Ramos (cell line): ENCODE measurements around the gene SPNS3.

Experiments
- in situ Hi-C: fragments of 300-500 bp; cut with MboI; formaldehyde crosslinking; loops from one replicate; pipeline ENCODE4 v1.14.3; 2022; ENCODE audit warnings: low sequenced_read_pairs; ENCODE audit not compliant: unreplicated experiment

Gene SPNS3

DNA sequence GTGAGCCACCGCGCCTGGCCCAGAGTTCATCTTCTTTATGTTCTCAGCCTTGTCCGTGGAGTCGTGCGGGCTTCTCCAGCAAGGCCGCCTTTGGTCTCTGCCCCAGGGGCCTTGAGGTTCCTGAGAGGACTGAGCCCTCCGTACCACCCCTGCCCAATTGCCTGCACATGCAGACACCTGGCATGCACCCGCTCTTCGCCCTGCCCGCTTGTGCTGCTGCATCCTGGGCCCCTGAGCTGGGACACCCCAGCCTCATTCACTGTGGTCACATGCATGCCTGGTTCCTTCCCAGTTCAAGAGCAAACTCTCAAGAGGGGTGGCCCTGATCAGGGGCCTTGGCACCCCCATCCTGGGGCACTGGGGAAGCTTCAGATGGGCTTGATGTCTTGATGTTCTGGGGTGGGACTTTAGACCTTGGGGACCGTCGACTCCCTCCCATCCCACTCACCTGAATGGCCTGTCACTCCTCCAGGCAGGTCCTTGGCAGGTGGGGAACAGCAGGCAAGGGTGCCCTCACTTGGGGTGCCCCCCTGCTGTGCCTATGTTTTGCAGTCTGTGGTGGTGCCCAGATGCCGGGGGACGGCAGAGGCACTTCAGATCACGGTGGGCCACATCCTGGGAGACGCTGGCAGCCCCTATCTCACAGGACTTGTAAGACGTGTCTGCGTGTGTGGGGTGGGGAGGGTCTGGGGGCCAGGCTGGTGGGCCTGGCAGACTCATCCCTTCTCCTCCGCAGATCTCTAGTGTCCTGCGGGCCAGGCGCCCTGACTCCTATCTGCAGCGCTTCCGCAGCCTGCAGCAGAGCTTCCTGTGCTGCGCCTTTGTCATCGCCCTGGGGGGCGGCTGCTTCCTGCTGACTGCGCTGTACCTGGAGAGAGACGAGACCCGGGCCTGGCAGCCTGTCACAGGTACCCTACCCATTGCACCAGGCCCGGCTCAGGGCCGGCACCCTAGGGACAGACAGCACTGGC is 52.2 kb downstream of the SPNS3 start:
- in situ Hi-C loops = no loop called here

DNA sequence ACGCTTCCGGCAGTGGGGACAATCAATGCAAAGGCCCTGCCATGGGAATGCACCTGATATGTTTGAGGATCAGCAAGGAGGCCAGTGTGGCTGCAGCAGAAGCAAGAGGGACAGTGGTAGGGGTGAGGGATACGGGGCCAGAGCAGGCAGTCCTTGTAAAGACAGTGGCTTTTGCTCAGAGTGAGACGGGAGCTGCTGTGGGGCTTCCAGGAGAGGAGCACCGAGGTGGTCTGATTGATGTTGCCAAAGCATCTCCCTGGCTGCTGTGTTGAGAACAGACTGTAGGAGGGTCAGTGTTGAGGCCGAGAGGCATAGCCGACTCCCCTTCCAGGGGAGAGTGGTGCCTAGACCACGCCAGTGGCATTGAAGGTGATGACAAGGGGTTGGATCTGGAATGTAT is 53.6 kb downstream of the SPNS3 start:
- in situ Hi-C loops = no loop called here

DNA sequence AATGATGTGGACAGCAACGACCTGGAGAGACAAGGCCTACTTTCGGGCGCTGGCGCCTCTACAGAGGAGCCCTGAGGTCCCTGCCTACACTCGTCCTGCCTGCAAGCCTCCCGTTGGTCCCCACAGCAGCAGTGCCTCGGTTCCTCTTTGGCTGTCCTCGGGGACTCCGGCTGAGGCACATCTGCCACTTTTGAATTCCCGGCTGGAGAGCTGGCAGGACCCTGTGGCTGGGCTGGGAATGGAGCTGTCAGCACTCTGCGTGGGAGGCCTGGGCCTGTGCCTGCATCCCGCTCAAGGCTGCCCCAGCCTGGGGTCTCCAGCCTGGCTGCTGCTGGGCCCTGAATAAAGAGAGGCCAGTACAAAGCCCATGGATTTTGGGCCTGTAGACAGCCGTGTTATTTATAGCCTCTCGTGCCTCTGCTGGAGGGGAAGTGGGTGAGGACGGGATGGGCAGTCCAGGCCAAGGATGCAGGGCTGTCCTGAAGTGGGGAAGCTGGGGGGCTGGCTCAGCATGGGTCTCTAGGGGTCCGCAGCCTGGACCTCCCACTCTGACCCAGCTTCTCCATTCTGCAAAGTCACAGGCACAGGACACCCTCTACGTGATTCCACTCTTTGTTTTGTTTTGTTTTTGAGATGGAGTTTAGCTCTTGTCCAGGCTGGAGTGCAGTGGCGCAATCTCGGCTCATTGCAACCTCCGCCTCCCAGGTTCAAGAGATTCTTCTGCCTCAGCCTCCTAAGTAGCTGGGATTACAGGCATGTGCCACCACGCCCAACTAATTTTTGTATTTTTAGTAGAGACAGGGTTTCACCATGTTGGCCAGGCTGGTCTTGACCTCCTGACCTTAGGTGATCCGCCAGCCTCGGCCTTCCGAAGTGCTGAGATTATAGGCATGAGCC is 54.3 kb downstream of the SPNS3 start:
- in situ Hi-C loops = no loop called here

DNA sequence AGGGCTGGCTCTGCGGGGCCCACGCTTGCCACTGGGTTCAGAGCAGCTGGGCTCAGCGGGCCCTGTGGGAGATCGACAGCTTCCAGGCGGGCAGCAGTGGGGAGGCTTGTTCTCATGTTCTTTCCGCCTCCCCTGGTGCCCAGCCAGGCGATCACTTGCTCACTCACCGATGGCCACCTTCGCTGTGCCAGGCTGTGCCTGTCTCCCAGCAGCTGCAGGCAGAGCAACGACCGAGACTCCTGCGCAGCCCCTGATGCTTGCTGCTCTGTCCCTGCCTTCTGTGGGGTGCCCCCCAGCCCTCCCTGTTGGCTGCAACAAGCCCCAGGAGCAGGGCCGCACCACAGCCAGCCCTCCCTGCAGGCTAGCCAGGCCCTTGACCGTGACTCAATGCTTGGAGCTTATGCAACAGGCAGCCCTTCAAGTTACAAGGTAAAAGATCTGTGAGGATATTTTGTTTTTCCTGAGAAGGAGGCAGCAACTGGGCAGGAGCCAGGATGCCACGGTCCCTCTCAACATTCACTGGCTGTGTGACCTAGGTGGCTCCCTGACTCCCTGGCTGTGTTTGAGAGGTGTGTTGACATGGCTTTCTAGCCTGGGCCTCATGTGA is 55.4 kb downstream of the SPNS3 start:
- in situ Hi-C loops = no loop called here

DNA sequence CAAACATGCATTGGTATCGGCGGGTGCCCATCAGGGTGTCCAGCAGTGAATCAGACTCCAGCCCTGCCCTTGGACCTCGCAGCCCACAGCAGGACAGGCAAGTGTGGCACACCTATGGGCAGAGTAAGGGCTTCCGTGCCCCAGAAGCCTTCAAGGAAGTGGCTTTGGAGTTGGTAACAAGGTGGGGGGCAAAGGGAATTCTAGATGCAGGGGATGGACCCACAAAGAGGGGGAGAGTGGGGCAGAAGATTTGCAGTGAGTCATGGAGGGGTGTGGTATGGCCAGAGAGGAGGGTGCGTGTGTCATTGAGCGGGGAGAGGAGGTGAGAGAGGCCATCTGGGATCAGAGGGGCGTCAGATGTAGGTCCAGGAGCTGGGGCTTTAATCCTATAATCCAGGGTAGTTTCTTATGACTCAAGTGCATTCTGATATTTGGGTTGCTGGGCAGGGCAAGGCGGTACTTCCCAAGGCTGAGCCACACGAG is 56.4 kb downstream of the SPNS3 start:
- in situ Hi-C loops = no loop called here

DNA sequence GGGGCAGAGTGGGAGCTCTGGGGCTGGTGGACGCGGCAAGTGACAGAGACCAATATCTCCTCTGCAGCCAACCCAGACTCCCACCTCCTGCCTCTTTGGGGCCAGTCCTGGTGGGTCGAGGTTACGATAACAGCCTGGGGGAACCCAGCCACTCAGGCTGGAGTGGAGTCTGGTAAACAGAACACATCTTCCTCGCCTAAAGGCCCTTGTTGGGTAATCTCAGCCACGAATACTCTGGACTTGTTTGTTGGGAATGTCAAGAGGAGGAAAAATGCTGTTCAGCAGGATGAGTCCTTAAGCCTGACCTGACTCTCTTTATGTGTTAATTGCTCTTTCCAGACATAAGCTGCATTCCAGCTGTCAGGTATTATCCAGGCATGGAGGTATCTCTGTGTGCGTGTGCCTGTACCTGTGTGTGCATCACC is 56.9 kb downstream of the SPNS3 start:
- in situ Hi-C loops = no loop called here

DNA sequence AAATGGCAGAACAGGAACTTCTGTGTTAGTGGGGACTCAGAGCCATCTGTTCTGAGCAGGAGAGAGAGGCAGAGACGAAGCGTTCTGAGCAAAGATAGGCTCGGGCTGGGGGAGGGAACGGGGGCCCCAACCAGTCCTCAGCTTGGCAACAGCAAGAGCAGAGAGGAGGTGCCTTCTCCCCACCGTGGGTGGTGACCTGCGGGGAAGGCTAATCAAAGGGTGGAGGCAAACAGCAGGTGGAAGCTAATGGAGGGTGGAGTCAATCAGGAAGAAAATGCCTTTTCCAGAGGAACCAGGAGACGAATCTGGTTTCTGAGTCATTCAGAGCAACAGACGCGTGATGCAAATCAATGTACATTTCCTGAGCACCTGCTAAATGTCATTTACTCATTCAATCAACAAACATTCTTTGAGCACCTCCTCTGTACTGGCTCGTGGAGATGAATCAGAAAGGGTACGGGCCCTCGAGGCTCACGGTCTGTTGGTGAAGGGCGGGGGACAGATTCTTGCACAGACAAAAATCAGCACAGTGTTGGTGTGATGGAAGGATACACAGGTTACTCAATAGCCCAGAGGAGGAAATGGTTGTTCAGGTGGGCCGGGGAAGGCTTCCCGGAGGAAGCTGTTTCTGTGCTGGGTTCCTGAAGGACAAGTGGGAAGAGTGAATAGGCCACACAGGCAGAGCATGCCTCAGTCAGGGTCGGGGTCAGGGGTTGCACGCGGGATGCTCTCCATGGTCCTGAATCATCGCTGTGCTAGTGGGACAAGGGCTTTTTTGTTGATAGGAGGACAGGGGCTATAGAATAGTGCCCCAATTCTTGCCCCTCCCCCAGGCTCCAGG is 59.2 kb downstream of the SPNS3 start:
- in situ Hi-C loops = no loop called here

DNA sequence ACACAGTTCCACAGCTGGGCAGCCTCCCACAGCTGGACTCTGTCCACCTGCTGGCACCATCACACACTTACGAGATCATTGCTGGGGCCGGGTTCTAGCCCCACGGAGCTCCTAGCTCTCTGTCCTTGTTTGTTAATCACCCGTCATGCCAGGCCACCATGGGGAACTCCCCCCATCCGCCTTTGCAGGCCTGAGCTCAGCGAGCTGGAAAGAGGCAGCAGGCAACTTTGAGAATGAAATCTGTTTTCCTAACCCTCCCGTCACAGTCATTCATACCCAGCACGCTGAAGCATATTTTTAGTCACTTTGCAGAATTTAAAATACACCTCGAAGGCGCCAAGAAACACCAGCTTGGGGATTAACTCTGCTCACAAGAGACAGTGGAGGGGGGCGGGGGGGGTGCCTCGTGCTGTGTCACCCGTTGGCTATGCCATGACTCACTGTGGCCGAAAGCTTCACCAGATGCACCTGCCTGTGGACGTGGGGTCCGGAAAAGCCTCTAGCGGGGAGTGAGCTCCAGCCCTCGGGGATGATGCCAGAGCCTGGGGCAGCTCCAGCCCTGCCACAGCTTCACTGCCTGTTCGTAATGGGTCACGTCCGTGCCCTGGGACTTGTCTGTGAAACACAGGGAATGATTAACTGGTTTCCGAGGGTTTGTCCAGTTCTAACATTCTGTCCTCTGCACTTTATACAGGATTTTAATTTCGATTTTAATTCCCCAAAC is 63.5 kb downstream of the SPNS3 start:
- in situ Hi-C loops = no loop called here

DNA sequence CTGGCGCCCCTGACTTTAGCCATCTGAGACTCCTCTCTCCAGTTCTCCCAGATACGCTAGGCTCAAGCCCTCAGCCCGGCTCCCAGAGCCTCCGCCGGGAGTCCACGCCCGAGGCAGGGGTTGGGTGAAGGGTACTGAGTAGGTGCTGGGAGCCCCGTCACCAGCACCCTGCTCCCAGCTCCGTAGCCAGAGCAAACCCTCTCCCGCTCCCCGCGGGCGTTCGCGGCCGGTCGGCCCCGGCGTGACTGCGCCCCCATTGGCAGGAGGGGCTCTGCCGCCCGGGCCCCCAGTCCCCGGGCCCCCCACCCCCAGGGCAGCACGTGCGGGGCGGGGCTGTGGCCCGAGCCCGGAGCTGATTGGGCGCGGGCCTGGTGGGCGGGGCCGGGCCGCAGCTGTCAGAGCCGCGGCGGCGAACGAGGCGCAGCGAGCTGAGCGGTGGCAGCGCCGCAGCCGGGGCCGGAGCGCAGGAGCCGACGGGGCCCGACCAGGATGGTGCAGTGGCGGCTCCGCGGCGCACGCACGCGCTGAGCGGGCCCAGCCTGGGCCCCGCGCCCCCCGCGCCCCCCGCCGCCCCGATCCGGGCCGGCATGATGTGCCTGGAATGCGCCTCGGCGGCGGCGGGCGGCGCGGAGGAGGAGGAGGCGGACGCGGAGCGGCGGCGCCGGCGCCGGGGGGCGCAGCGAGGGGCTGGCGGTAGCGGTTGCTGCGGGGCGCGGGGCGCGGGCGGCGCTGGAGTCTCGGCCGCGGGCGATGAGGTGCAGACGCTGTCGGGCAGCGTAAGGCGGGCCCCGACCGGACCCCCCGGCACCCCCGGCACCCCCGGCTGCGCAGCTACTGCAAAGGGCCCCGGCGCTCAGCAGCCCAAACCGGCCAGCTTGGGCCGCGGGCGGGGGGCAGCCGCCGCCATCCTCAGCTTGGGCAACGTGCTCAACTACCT is 65.0 kb downstream of the SPNS3 start, which contains the start of gene SPNS2:
SPNS2 (plus strand) TSS at position 421 of the 937 bp plus-strand sequence; CDS start at position 588, 167 bp downstream.
- in situ Hi-C loops = no loop called here

DNA sequence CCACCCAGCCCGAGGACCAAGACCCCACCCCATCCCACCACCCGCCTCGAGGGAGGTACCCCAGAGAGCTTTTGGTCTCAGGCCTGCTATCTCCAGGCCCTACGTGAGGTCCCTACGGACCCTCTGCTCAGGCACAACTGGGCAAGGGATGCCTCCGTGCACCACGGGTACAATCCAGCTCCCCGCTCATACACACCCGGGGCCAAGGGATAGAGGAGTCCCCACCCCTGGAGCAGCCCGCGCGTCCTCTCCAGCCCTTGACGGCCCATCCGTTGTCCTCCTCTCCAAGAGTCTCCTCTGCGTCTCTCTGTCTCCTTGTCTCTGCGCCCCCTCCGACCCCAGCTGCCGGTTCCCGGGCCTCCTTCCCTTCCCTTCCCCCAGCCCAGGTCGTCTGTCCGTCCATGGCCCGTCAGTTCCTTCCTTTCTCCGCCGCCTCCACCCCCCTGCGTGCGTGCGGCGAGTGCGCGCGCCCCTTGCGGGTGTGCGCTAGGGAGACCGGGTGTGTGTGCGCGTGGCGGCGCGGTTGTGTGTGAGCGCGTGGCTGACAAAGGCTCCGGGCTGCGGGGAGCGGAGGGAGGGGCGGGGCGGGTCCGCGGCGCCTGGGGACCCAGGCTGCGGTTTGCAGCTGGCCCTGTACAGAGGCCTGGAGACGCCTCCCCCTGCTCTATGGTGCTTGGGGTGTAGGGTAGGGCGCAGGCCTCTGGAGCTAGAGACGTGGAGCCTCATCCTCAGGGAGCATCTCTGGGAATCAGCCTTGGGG is 65.9 kb downstream of the SPNS3 start:
- in situ Hi-C loops = no loop called here

DNA sequence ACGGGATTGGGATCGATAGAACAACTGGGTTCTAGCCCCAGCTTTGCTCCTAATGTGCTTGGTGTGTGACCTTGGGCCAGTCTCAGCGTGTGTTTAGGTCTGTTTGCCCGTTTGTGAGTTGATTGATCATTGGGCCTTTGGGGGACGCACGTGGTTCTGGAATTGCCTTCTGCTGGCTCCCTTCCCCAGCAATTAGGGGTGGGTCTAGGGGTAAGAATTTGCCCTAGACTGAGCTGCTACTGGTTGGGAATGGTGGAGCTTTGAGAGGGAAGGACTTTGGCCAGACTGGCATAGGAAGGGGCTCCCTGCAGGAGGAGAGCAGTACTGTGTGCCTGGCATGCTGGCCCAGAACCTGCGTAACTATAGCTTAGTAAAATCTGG is 66.4 kb downstream of the SPNS3 start:
- in situ Hi-C loops = no loop called here

DNA sequence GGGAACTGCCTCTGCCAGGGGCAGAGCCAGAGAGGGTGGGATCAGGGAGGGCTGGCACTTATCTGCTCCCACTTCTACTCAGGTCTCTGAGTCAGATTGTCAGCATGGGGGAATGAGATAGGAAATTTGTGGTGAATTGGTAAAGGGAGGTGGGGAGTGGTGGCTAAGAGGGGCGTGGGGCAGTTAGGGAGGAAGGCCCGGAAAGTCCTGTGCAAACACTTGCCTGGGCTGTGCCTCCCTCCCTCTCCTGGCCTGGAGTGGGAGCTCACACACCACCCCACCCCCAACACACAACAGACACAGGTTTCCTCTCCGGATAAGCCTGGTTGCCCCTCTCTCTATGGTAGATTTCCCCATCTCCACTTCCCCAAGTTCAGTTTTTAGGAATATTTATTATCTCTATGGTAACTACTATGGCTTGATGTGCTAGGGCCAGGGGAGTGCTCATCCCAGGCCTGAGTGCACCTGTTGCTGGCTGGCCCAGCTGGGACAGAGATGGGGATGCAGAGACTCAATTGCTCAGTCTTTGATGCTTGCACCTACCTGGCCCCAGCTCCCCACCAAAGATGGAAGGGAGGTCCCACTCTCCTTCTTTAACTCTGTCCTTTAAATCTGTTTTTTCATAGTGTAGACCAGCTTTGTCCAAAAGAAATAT is 67.7 kb downstream of the SPNS3 start:
- in situ Hi-C loops = no loop called here

DNA sequence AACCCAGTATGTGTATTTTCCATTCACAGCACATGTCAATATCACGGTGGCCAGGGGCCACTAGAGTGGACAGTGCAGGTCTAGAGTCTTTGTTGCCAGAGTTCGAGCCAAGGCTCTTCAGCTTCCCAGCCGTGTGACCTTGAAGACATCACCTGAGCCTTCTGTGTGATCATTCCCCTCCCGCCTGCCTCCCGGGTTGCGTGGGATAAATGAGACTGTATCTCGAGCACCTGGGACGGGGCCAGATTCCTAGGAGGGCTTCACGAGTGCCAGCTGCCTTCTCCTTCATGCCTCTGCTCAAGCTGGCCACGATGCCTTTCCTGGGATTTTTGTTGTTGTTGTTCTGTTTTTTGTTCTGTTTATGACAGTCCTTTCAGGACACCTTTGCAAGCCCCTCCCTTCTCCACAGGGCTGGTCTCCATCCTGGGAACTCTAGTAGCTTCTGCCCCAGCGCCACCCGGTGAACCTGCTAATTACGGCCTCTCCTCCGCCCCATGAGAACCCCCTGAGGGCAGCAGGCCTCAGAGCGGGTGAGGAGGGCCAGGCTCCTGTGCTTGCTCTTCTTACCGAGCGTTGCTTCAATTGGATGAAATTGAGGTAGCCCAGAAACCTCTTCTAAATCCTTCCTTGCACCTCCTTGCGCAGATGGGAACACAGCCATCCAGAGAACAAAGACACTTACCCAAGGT is 68.9 kb downstream of the SPNS3 start:
- in situ Hi-C loops = no loop called here

DNA sequence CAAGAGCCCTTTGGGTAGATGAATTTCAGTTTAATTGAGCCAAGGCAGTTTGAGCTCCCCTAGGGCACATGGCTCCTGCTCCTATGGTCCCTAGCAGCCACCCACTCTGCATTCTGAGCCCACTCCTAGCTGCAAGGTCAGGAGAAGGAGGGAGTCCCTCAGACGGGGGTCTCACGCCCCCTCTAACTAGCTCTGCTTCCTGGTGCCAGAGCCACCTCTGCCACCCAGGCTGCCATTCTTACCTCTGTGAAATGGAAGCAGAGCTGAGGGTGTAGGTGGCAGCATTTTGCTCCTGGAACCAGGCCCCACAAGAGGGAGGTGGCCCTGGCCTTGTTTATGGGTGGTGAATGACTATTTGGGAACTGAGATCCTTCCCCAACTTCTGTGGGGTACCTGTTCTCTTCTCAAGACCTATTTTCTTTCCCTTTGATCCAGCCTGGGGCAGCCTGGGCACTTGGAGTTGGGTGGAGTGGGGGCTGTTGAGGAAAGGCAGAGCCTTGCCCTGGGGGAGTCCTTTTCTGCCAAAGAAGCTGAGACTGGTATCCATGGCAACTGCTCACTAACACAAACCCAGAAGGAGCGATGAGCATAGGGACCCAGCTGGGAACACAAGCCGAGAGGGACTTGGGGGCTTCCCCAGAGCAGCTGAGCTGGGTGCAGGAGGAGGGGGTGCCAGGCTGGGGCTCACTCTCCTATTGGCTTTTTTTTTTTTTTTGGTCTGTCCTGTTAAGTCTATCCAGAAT is 69.7 kb downstream of the SPNS3 start:
- in situ Hi-C loops = no loop called here

DNA sequence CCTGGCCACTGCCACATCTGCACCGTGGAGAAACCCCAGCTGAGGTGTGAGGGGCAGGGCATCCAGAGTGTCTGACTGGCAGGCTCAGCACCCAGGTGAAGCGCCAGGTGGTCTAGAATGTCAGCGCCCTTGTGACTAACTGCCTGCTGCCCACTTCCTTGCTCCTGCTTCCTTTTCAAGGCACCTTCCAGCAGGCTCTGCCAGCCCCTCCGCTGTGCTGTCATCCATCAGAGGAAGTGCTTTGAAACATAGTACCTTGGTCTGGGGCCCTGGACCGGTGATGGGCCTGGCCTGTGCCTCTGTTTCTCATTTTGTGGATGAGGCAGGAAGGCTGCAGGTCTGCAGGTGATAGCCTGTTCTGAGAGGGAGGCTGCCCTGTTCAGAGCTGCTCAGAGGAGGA is 70.4 kb downstream of the SPNS3 start:
- in situ Hi-C loops = no loop called here
